Stimulated activated effector memory CD8-positive, alpha-beta T cell treated with anti-CD3 and anti-CD28 coated beads, Interleukin-12 subunit alpha, Interleukin-12 subunit beta, amount 100 ng/mL, for 72 hours (primary cell): ENCODE data around the gene MVB12B.

Experiments used
- ATAC-seq: fragments of 150-1000 bp; cut with Tn5 transposase; 2 replicates; pipeline ENCODE4 v1.10.0; 2021
- DNase-seq, 2 donors: peaks; one replicate each; pipeline ENCODE4 v3.0.0; 2021 to 2022; ENCODE audit warnings: low spot score in 2 of 2
- H3K27ac Mint-ChIP-seq: one replicate; pipeline ENCODE4 v1.8.0; 2022; ENCODE audit warnings: mild to moderate bottlenecking, mixed read lengths
- H3K36me3 Mint-ChIP-seq: one replicate; pipeline ENCODE4 v1.8.0; 2022; ENCODE audit warnings: mild to moderate bottlenecking, mixed read lengths
- H3K4me1 Mint-ChIP-seq: one replicate; pipeline ENCODE4 v1.8.0; 2022; ENCODE audit warnings: mixed read lengths
- H3K4me3 Mint-ChIP-seq: one replicate; pipeline ENCODE4 v1.8.0; 2022; ENCODE audit warnings: mild to moderate bottlenecking, mixed read lengths
- H3K9me3 Mint-ChIP-seq: one replicate; pipeline ENCODE4 v1.8.0; 2022; ENCODE audit warnings: mixed read lengths

The MVB12B gene

GRCh38 chr9:126298063-126298801 lies 28.4 kb upstream of the MVB12B start:
- H3K27ac Mint-ChIP-seq = no peak overlapping the region
- no peaks in the 10 kb centered on the region for H3K9me3 Mint-ChIP-seq
- ATAC-seq = no peak
- H3K36me3 Mint-ChIP-seq = no peaks in the 10 kb centered on the region
- H3K4me1 Mint-ChIP-seq = peaks cover 6% of the 10 kb centered on the region
- H3K4me3 Mint-ChIP-seq = no peak overlapping the region
- no peak for DNase-seq

GRCh38 chr9:126299706-126300276 lies 26.8 kb upstream of the MVB12B start:
- no peak overlapping the region for H3K27ac Mint-ChIP-seq
- ATAC-seq (no peak), DNase-seq (no peak)
- no peaks in the 10 kb centered on the region for H3K36me3 Mint-ChIP-seq
- no peak overlapping the region for H3K4me3 Mint-ChIP-seq
- H3K4me1 Mint-ChIP-seq = peaks cover 6% of the 10 kb centered on the region
- no peaks in the 10 kb centered on the region for H3K9me3 Mint-ChIP-seq

GRCh38 chr9:126301196-126301595 lies 25.4 kb upstream of the MVB12B start:
- no peak for DNase-seq
- Mint-ChIP-seq H3K4me1 (peaks cover 6% of the 10 kb centered on the region), H3K27ac (no peak overlapping the region), H3K4me3 (no peak overlapping the region), H3K36me3 (no peaks in the 10 kb centered on the region), H3K9me3 (no peaks in the 10 kb centered on the region)
- no peak for ATAC-seq

GRCh38 chr9:126301985-126302603 lies 24.5 kb upstream of the MVB12B start:
- ATAC-seq = peak; percentile 81
- Mint-ChIP-seq H3K4me1 (peaks cover 6% of the 10 kb centered on the region), H3K4me3 (no peak overlapping the region), H3K27ac (no peak overlapping the region), H3K9me3 (no peaks in the 10 kb centered on the region), H3K36me3 (no peaks in the 10 kb centered on the region)
- no peak for DNase-seq

GRCh38 chr9:126302730-126303129 lies 23.9 kb upstream of the MVB12B start:
- no peak overlapping the region for H3K27ac Mint-ChIP-seq
- ATAC-seq (no peak), DNase-seq (no peak)
- peaks cover 6% of the 10 kb centered on the region for H3K4me1 Mint-ChIP-seq
- no peaks in the 10 kb centered on the region for H3K9me3 Mint-ChIP-seq
- no peak overlapping the region for H3K4me3 Mint-ChIP-seq
- H3K36me3 Mint-ChIP-seq = no peaks in the 10 kb centered on the region

- H3K27ac Mint-ChIP-seq = no peak overlapping the region
- H3K9me3 Mint-ChIP-seq = no peaks in the 10 kb centered on the region
- H3K36me3 Mint-ChIP-seq = no peaks in the 10 kb centered on the region
- peak; percentile 58 for ATAC-seq
- no peak for DNase-seq
- peaks cover 6% of the 10 kb centered on the region for H3K4me1 Mint-ChIP-seq
- H3K4me3 Mint-ChIP-seq = no peak overlapping the region
These were observed 23.1 kb upstream of the MVB12B start for GRCh38 chr9:126303488-126303887.

GRCh38 chr9:126304207-126304970 lies 22.2 kb upstream of the MVB12B start:
- no peak overlapping the region for H3K4me3 Mint-ChIP-seq
- ATAC-seq (no peak), DNase-seq (no peak)
- H3K36me3 Mint-ChIP-seq = no peaks in the 10 kb centered on the region
- peaks cover 6% of the 10 kb centered on the region for H3K4me1 Mint-ChIP-seq
- H3K27ac Mint-ChIP-seq = no peak overlapping the region
- no peaks in the 10 kb centered on the region for H3K9me3 Mint-ChIP-seq

GRCh38 chr9:126304971-126305320 lies 21.7 kb upstream of the MVB12B start:
- Mint-ChIP-seq H3K27ac (no peak overlapping the region), H3K9me3 (no peaks in the 10 kb centered on the region), H3K36me3 (no peaks in the 10 kb centered on the region), H3K4me3 (no peak overlapping the region), H3K4me1 (peaks cover 6% of the 10 kb centered on the region)
- DNase-seq = no peak
- no peak for ATAC-seq

GRCh38 chr9:126306071-126306647 lies 20.5 kb upstream of the MVB12B start:
- Mint-ChIP-seq H3K27ac (no peak overlapping the region), H3K4me1 (peaks cover 6% of the 10 kb centered on the region), H3K9me3 (no peaks in the 10 kb centered on the region), H3K4me3 (no peak overlapping the region), H3K36me3 (no peaks in the 10 kb centered on the region)
- no peak for ATAC-seq
- no peak for DNase-seq

- DNase-seq = no peak
- ATAC-seq = no peak
- Mint-ChIP-seq H3K27ac (peak overlapping the region; percentile 41), H3K36me3 (no peaks in the 10 kb centered on the region), H3K4me3 (no peak overlapping the region), H3K4me1 (no peaks in the 10 kb centered on the region), H3K9me3 (no peaks in the 10 kb centered on the region)
These were observed 19.1 kb upstream of the MVB12B start for GRCh38 chr9:126307322-126308061.

GRCh38 chr9:126309427-126310189 lies 17.0 kb upstream of the MVB12B start:
- Mint-ChIP-seq H3K36me3 (no peaks in the 10 kb centered on the region), H3K4me1 (no peaks in the 10 kb centered on the region), H3K27ac (no peak overlapping the region), H3K4me3 (no peak overlapping the region), H3K9me3 (no peaks in the 10 kb centered on the region)
- no peak for ATAC-seq
- no peak for DNase-seq

- H3K36me3 Mint-ChIP-seq = no peaks in the 10 kb centered on the region
- H3K9me3 Mint-ChIP-seq = no peaks in the 10 kb centered on the region
- ATAC-seq (peak; percentile 24), DNase-seq (no peak)
- H3K4me3 Mint-ChIP-seq = no peak overlapping the region
- no peaks in the 10 kb centered on the region for H3K4me1 Mint-ChIP-seq
- H3K27ac Mint-ChIP-seq = no peak overlapping the region
These were observed 13.8 kb upstream of the MVB12B start for GRCh38 chr9:126312584-126313551.

GRCh38 chr9:126316085-126316655 lies 10.5 kb upstream of the MVB12B start:
- Mint-ChIP-seq H3K4me1 (peaks cover 11% of the 10 kb centered on the region), H3K36me3 (no peaks in the 10 kb centered on the region), H3K9me3 (no peaks in the 10 kb centered on the region), H3K27ac (no peak overlapping the region), H3K4me3 (no peak overlapping the region)
- ATAC-seq (no peak), DNase-seq (no peak)
